Activated CD8-positive, alpha-beta memory T cell treated with anti-CD3 and anti-CD28 coated beads, Interleukin-2, amount 10 ng/mL, durations not matched to agents 7 days and 5 days (primary cell): ENCODE results near the gene LEAP2. TPM values are rescaled to one million over a fixed set of nuclear protein-coding genes. Genes with fewer than 3 reads are reported as not detected.

ENCODE experiments used
- ATAC-seq: fragments of 150-1000 bp; cut with Tn5 transposase; one replicate; pipeline ENCODE4 v1.10.0; 2021; ENCODE audit warnings: moderate library complexity
- CTCF ChIA-PET: fragments of 350-600 bp; sonication (Branson Sonifier 250); formaldehyde crosslinking; loops from one replicate; lab custom pipeline; 2021; ENCODE audit warnings: antibody characterized with exemption; lab: Charles Lee
- DNase-seq: peaks from one replicate; pipeline ENCODE4 v3.0.0-alpha.2; 2020
- H3K27ac Mint-ChIP-seq: one replicate; pipeline ENCODE4 v1.8.0; 2021; ENCODE audit warnings: mild to moderate bottlenecking, mixed read lengths
- H3K27me3 Mint-ChIP-seq: one replicate; pipeline ENCODE4 v1.8.0; 2021; ENCODE audit warnings: mixed read lengths
- H3K36me3 Mint-ChIP-seq: one replicate; pipeline ENCODE4 v1.8.0; 2021; ENCODE audit warnings: mild to moderate bottlenecking, mixed read lengths
- H3K4me1 Mint-ChIP-seq: one replicate; pipeline ENCODE4 v1.8.0; 2021; ENCODE audit warnings: mixed read lengths
- H3K4me3 Mint-ChIP-seq: one replicate; pipeline ENCODE4 v1.8.0; 2021; ENCODE audit warnings: mild to moderate bottlenecking, moderate library complexity, mixed read lengths
- H3K9me3 Mint-ChIP-seq: one replicate; pipeline ENCODE4 v1.8.0; 2022; ENCODE audit warnings: low read depth, mixed read lengths
- total RNA-seq, 2 experiments: library from RNA; stranded (reverse); gene quantifications; one replicate each; pipeline ENCODE4 v1.2.3, GENCODE V29; 2021

LEAP2 gene
- total RNA-seq, 2 experiments from 2014 or later, result 2.7 to 6.0 TPM

DNA sequence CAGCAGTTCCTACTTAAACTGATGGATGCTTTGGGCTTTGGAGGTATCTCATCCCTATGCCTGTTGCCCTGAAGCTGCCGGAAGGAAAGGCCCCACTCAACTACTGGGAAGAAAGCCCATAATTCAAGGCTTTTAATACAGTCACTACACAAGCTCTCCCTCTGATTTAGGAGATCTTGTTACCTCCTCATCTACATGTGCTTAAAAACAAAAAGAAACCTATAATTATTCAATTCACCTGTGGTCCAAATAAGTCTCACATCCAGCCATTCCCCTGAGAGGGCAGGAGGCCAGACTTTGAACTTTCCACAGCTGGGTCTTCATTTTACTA, 715 bp upstream of the LEAP2 start:
- Mint-ChIP-seq H3K4me1 (peaks cover 7% of the 10 kb centered on the region), H3K36me3 (peaks cover 23% of the 10 kb centered on the region)

DNA sequence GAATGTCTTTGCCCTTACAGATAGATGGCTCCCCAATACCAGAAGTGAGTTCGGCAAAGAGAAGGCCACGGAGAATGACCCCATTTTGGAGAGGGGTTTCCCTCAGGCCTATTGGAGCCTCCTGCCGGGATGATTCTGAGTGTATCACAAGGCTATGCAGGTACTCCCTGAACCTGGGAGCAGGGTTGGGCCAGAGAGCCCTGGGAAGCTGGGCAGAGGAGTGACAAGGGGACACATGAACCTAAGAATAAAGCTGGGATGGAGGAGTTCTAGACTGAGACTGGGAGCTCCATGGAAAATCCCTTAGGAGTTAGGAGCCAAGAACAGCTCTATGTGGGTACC, 433 bp downstream of the LEAP2 start:
- no peaks in the 10 kb centered on the region for H3K9me3 Mint-ChIP-seq
- DNase-seq, result no peak
- H3K4me1 Mint-ChIP-seq, result peaks cover under 1% of the 10 kb centered on the region
- peaks cover 19% of the 10 kb centered on the region for H3K36me3 Mint-ChIP-seq
- H3K4me3 Mint-ChIP-seq, result no peak overlapping the region
- ATAC-seq, result no peak
- CTCF ChIA-PET, result no interaction called here
- no peak overlapping the region for H3K27ac Mint-ChIP-seq
- H3K27me3 Mint-ChIP-seq, result no peaks in the 10 kb centered on the region

More for the DNA sequence above, 715 bp upstream of the LEAP2 start:
- Mint-ChIP-seq H3K27ac (no peak overlapping the region), H3K27me3 (no peaks in the 10 kb centered on the region), H3K4me3 (no peak overlapping the region), H3K9me3 (no peaks in the 10 kb centered on the region)
- ATAC-seq (no peak), DNase-seq (no peak)
- CTCF ChIA-PET, result interaction anchor here (0.9 to 1.1 kb wide), 2 partner anchors 10 to 11 kb away, joined by 3 to 7 read pairs; no protein-coding TSS in a partner anchor

DNA sequence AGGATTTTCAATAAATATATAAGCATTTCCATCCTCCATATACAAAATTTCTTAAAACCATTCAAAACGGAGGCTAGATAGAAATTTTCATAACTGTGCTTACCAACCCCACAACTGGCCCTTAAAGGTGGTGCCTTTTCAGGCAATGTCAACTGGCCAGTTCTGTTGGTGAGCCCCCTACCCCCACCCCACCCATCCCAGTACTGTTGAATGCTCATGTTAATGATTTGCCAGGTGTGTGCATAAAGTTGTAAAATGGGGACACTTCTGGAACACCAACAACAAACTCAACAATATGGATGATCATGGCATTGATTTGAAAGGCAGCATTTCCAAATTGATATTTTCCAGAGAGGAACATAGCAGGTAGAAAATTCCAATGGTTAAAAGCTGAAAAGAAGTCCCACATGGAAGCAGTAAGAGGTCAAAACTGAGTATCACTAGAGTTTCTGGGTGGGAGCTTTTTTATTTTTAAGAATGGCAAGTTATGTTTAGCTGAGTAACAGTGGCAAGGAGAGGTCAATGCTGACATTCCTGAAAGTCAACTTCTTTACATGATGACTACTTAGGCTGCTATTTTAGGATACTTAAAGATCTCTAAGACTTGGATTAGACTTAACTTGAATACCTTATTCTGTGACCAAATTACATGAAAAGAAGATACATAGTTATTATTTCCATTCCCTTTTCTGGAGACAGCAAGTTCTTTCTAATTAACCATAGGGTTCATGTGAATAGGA, 2.7 kb downstream of the LEAP2 start:
- H3K4me3 Mint-ChIP-seq, result no peak overlapping the region
- no peaks in the 10 kb centered on the region for H3K27me3 Mint-ChIP-seq
- CTCF ChIA-PET, result no interaction called here
- no peaks in the 10 kb centered on the region for H3K4me1 Mint-ChIP-seq
- H3K9me3 Mint-ChIP-seq, result no peaks in the 10 kb centered on the region
- H3K36me3 Mint-ChIP-seq, result peaks cover 22% of the 10 kb centered on the region
- H3K27ac Mint-ChIP-seq, result no peak overlapping the region
- DNase-seq (no peak), ATAC-seq (no peak)

DNA sequence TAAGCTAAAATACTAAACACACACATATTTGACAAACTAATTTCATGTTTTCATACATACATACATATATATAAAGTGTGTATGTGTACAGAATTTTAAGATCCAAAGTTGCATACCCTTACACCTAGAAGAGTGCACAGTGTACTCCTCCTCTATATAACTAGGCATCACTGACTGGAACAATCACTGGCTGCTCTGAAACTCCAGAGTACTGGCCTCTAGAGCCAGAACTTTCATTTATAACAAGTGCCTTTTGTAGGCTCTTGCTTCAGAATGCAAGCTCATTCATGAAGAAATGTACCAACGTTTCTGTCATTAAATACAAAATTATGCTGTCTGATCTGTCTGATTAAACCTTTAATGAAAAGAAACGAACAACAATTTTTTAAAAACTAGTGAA, 4.0 kb downstream of the LEAP2 start:
- Mint-ChIP-seq H3K27me3 (no peaks in the 10 kb centered on the region), H3K27ac (no peak overlapping the region), H3K9me3 (no peaks in the 10 kb centered on the region), H3K36me3 (peaks cover 21% of the 10 kb centered on the region), H3K4me3 (no peak overlapping the region), H3K4me1 (no peaks in the 10 kb centered on the region)
- DNase-seq, result no peak
- CTCF ChIA-PET, result interaction anchor here (0.6 to 1.2 kb wide), 2 partner anchors 9 to 48 kb away, joined by 3 to 5 read pairs; no protein-coding TSS in a partner anchor
- no peak for ATAC-seq

DNA sequence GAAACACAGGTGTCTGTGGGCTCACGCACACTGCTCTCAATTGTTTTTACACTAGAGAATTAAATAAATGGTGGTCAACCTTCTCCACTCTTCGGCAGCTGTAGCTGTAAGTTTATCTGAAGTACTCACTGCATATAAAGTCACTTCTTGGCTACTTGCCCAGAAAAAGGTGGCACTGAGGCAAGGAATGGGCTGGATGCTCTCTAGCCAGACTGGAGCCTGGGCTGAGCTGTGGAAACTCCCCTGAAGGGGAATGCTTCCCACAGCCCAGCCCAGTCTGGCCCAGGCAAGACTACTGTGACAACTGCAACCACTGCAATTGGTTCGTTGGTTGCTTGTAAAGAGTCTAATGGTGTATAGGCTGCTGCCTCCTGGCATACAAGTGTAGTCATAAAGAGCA, 4.5 kb downstream of the LEAP2 start:
- ATAC-seq (no peak), DNase-seq (no peak)
- no peaks in the 10 kb centered on the region for H3K4me1 Mint-ChIP-seq
- H3K9me3 Mint-ChIP-seq, result no peaks in the 10 kb centered on the region
- H3K36me3 Mint-ChIP-seq, result peaks cover 21% of the 10 kb centered on the region
- H3K27me3 Mint-ChIP-seq, result no peaks in the 10 kb centered on the region
- no peak overlapping the region for H3K4me3 Mint-ChIP-seq
- CTCF ChIA-PET, result interaction anchor here (1.2 kb wide), 1 partner anchor 9 kb away, joined by 5 read pairs; no protein-coding TSS in a partner anchor
- no peak overlapping the region for H3K27ac Mint-ChIP-seq

DNA sequence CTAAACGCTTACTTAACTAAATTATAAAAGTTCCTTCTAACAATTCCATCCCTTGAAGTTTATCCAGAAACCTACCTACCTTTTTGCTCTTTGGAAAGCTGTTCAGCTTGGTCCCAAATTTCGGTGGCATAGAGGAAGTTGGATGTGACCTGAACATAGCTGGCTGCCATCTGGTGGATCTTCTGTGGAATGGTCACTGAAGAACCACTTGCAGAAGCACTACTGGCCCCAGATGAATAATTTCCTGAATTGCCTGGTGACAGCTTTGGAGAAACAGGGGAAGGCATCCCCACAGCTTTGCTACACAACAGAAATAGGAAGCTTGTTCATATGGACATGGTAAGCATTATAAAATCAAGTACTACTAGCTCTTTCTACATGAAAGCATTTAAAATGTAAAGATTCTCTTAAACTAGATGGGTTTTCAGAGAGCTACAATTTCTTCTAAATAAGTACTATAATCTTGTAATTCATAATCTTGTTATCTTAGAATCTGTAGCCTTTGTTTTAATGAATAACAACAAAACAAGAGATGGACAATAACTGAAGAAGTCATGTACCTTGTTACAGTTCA, 9.9 kb downstream of the LEAP2 start:
- H3K4me1 Mint-ChIP-seq, result peaks cover 12% of the 10 kb centered on the region
- H3K4me3 Mint-ChIP-seq, result no peak overlapping the region
- ATAC-seq (peak; percentile 68), DNase-seq (no peak)
- no peaks in the 10 kb centered on the region for H3K27me3 Mint-ChIP-seq
- no peaks in the 10 kb centered on the region for H3K9me3 Mint-ChIP-seq
- H3K36me3 Mint-ChIP-seq, result peaks cover 41% of the 10 kb centered on the region
- peak overlapping the region; percentile 18 for H3K27ac Mint-ChIP-seq
- CTCF ChIA-PET, result interaction anchor here (0.6 to 3.5 kb wide), 15 partner anchors 8 to 377 kb away, joined by 3 to 23 read pairs (median 5); partner anchors contain the start of genes GDF9, SHROOM1 and UQCRQ

DNA sequence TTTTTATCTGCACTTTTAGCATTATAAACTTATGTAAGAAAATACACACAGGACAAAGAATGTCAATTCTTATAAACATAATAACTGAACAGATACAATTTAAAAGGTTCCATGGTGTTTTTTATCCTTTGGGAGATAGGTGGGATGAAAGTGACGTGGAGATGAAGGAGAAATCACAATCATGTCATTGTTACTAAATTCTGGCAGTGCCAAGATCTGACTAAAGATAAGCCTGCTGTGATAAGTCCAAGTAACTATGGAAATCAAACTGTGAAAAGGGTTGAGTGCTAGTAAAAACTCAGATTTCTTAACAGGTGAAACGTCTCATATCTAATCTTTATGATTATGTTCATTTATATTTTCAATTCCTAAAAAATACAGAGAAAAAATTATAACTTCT, 11.1 kb downstream of the LEAP2 start:
- ATAC-seq, result no peak
- Mint-ChIP-seq H3K36me3 (peaks cover 46% of the 10 kb centered on the region), H3K27ac (no peak overlapping the region), H3K4me1 (peaks cover 12% of the 10 kb centered on the region), H3K27me3 (no peaks in the 10 kb centered on the region), H3K4me3 (no peak overlapping the region), H3K9me3 (no peaks in the 10 kb centered on the region)
- CTCF ChIA-PET, result interaction anchor here (1.6 to 3.5 kb wide), 3 partner anchors 11 to 55 kb away, joined by 6 to 23 read pairs (median 19); partner anchors contain the start of genes GDF9, SHROOM1 and UQCRQ
- DNase-seq, result no peak

DNA sequence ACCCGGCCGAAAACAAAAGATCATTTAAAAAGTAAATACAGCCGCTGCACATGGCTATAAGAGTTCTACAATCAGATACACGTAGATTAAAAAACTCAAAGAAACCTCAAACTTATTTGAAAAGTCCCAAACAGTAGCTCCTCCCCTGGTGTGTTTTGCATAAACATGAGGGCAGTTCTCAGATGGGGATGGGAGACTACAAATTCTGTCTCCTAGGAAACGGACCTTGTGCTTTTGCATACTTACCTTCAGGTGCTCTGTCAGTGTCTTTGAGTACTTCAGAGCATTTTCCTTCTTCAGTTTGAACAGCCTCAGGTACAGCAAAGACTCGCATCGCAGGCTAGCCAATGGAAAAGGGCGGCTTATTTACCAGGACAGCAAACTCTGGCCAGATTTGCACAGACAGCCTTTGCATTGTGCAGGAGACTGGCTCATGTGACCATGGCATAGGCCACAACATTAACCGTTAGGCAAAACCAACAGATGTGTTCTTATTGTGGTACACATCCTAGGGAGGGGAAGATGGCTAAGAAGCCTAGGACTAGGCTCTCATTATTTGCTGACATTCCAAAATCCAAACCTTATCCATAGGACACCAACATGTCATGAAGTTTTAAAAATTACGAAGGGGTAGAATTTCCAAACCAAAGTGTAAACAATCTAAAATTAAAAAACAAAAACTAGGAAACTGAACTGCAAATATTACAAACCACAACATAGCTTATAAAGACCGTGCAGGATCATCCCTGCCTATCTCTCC, 12.8 kb downstream of the LEAP2 start:
- Mint-ChIP-seq H3K4me3 (no peak overlapping the region), H3K36me3 (peaks cover 38% of the 10 kb centered on the region), H3K4me1 (peaks cover 15% of the 10 kb centered on the region), H3K27ac (no peak overlapping the region), H3K9me3 (no peaks in the 10 kb centered on the region), H3K27me3 (no peaks in the 10 kb centered on the region)
- CTCF ChIA-PET, result no interaction called here
- DNase-seq (no peak), ATAC-seq (no peak)

DNA sequence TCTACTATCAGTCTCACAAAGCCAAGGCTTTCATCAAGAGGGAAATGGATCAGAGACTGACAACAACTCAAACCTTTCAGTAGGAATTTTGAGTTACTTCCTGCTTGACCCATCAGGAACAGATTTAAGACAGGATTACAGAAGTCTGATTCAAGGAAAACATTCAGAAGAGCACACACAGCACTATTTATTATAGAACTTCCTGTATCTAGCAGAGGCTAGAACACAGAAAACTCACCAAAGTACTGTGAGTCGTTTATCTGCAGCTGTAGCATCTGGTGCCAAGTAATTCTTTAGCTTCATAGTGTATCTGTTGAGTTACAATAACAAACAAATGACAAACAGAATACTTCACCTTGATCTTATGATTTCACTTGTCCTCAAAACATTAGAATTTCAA, 13.8 kb downstream of the LEAP2 start:
- Mint-ChIP-seq H3K4me1 (peaks cover 15% of the 10 kb centered on the region), H3K4me3 (no peak overlapping the region), H3K27me3 (no peaks in the 10 kb centered on the region), H3K27ac (no peak overlapping the region), H3K9me3 (no peaks in the 10 kb centered on the region), H3K36me3 (peaks cover 41% of the 10 kb centered on the region)
- ATAC-seq, result no peak
- DNase-seq, result no peak
- CTCF ChIA-PET, result interaction anchor here (0.7 kb wide), 1 partner anchor 28 kb away, joined by 3 read pairs; no protein-coding TSS in a partner anchor

DNA sequence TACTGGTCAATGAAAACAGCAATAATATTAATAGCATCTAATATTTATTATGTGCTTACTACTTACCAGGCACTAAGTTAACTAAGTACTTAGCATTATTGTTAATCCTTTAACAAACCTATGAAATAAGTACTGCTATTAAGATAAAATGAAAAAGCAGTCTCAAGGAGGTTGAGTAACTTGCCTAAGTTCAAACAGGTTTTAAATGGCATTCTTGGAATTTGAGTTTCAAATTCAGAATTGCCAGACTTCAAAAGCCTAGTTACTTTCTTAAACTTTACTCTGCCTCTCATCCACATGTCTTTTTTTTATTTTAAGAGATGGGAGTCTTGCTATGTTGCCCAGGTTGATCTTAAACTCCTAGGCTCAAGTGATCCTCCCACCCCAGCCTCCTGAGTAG, 16.0 kb downstream of the LEAP2 start:
- peaks cover 5% of the 10 kb centered on the region for H3K4me1 Mint-ChIP-seq
- peaks cover 49% of the 10 kb centered on the region for H3K36me3 Mint-ChIP-seq
- DNase-seq (no peak), ATAC-seq (no peak)
- H3K9me3 Mint-ChIP-seq, result no peaks in the 10 kb centered on the region
- no peaks in the 10 kb centered on the region for H3K27me3 Mint-ChIP-seq
- H3K4me3 Mint-ChIP-seq, result no peak overlapping the region
- CTCF ChIA-PET, result no interaction called here
- no peak overlapping the region for H3K27ac Mint-ChIP-seq

DNA sequence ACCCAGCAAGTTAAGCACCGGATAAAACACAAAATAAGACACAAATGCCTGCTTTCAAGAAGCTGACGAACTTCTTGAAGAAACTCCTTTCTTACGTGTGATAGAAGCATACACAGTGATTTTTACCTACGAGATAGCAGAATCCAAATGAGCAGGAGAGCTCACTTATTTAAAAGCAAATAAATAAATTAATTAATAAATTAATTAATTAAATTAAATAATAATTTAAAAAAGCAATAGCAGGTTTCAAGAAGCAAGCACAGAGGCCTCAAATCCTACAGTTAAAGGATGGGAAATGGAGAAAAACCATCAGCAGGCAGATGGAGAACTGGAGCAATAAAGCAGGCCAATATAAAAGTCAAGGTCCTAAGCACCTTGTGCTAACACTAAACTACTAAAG, 17.3 kb downstream of the LEAP2 start:
- Mint-ChIP-seq H3K27me3 (no peaks in the 10 kb centered on the region), H3K4me1 (peaks cover 5% of the 10 kb centered on the region), H3K36me3 (peaks cover 50% of the 10 kb centered on the region), H3K4me3 (no peak overlapping the region), H3K27ac (no peak overlapping the region), H3K9me3 (no peaks in the 10 kb centered on the region)
- CTCF ChIA-PET, result interaction anchor here (1.2 to 1.6 kb wide), 3 partner anchors 8 to 143 kb away, joined by 3 to 5 read pairs (median 4); partner anchors contain the start of gene CCNI2
- no peak for DNase-seq
- no peak for ATAC-seq

DNA sequence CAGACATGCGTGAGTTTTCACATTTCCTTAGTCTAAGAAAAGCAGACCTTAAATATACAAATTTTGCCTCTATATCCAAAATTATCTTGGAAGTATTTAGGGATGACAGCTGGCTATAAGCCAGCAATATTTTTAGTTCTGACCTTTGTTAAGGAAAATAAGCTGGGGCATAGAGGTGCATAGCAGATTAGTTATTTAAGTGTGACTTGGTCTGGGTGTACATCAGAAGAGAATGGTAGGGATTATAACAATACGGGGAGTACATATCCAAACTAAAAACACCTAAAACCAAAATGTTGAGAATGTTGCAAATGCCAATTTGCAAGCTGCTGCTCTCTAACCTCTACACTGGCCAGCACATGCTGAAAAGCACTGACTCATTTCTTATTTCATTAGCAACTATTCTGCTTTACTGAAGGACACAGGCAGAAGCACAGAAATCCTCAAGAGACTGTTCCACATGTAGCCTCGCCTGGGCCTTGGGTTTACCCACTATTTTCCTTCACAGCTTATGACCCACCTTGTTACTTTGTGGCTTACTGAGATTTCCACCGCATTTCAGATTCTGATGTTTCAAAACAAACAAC, 22.3 kb downstream of the LEAP2 start:
- Mint-ChIP-seq H3K27me3 (no peaks in the 10 kb centered on the region), H3K27ac (peak overlapping the region; percentile 10), H3K4me1 (peaks cover 20% of the 10 kb centered on the region), H3K36me3 (peaks cover 49% of the 10 kb centered on the region), H3K4me3 (no peak overlapping the region), H3K9me3 (no peaks in the 10 kb centered on the region)
- DNase-seq (no peak), ATAC-seq (no peak)
- CTCF ChIA-PET, result interaction anchor here (1.3 to 1.4 kb wide), 2 partner anchors 12 to 18 kb away, joined by 4 to 6 read pairs; no protein-coding TSS in a partner anchor

DNA sequence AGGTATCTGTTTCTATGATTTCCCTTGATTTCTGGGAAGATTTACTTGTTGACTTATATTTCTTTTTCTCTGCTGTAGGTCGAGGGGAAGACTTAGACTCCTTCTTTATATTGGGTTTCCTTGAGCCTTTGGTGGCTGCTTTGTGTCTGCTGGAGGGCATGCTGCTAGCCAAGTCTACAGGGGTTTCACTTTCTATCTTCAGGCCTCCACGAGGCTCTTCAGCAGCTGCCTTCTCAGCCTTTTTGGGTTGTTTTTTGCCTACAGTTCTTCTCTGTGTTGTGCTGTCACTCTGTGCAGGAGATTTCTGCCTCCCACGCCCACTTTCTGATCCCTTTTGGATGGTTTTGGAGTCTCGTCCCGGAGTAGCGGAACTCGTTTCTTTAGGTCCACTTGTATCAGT, 23.2 kb downstream of the LEAP2 start:
- H3K4me3 Mint-ChIP-seq, result peak overlapping the region; percentile 25
- peaks cover 20% of the 10 kb centered on the region for H3K4me1 Mint-ChIP-seq
- no peaks in the 10 kb centered on the region for H3K9me3 Mint-ChIP-seq
- peak overlapping the region; percentile 82 for H3K27ac Mint-ChIP-seq
- no peaks in the 10 kb centered on the region for H3K27me3 Mint-ChIP-seq
- no peak for DNase-seq
- H3K36me3 Mint-ChIP-seq, result peaks cover 54% of the 10 kb centered on the region
- CTCF ChIA-PET, result interaction anchor here (1.4 to 2.0 kb wide), 2 partner anchors 17 to 77 kb away, joined by 4 to 5 read pairs; no protein-coding TSS in a partner anchor
- ATAC-seq, result peak; percentile 82
